Measurements from ENCODE around the gene RPS6KA2.

- no peak for TF ChIP-seq CTCF (IDR thresholded peaks at IDR 0.05)
- TF ChIP-seq, protein P1, sequence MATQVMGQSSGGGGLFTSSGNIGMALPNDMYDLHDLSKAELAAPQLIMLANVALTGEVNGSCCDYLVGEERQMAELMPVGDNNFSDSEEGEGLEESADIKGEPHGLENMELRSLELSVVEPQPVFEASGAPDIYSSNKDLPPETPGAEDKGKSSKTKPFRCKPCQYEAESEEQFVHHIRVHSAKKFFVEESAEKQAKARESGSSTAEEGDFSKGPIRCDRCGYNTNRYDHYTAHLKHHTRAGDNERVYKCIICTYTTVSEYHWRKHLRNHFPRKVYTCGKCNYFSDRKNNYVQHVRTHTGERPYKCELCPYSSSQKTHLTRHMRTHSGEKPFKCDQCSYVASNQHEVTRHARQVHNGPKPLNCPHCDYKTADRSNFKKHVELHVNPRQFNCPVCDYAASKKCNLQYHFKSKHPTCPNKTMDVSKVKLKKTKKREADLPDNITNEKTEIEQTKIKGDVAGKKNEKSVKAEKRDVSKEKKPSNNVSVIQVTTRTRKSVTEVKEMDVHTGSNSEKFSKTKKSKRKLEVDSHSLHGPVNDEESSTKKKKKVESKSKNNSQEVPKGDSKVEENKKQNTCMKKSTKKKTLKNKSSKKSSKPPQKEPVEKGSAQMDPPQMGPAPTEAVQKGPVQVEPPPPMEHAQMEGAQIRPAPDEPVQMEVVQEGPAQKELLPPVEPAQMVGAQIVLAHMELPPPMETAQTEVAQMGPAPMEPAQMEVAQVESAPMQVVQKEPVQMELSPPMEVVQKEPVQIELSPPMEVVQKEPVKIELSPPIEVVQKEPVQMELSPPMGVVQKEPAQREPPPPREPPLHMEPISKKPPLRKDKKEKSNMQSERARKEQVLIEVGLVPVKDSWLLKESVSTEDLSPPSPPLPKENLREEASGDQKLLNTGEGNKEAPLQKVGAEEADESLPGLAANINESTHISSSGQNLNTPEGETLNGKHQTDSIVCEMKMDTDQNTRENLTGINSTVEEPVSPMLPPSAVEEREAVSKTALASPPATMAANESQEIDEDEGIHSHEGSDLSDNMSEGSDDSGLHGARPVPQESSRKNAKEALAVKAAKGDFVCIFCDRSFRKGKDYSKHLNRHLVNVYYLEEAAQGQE (IDR thresholded peaks at IDR 0.05; ENCODE audit: insufficient read depth in 1 of 2, low read depth in 2 of 2, low read length in 1 of 2) = no peak
- TF ChIP-seq POLR2AphosphoS5 (IDR thresholded peaks at IDR 0.05; ENCODE audit: low read depth, low read length) = no peak
- no peak for TF ChIP-seq TCF7L2 (IDR thresholded peaks at IDR 0.05; ENCODE audit: low read depth, low read length)
These were observed 57.8 kb downstream of the RPS6KA2 start for GRCh38 chr6:166569206-166569605.

Measured in Panc1 (cell line).